IPS-18c (cell line): ENCODE results near the gene EXOC3.
"Not testable (repeated sequence)": the region's sequence is repeated elsewhere in the genome, so short reads cannot be mapped to it uniquely, and the experiment has no call there.

Experiments used
- H3K4me3 ChIP-seq: 2 replicates; pipeline ENCODE4 v1.7.0; 2013; ENCODE audit warnings: low read depth, mild to moderate bottlenecking, low read length, moderate library complexity; ENCODE audit not compliant: insufficient read depth
- H3K9me3 ChIP-seq: one replicate; pipeline ENCODE4 v1.6.1; 2013; ENCODE audit warnings: mild to moderate bottlenecking, low read length, moderate library complexity; ENCODE audit not compliant: control insufficient read depth, insufficient read depth

EXOC3 gene

GRCh38 chr5:497090-497700 is 54.2 kb downstream of the EXOC3 start:
- no peak overlapping the region for H3K4me3 ChIP-seq
- no peaks in the 10 kb centered on the region for H3K9me3 ChIP-seq

DNA sequence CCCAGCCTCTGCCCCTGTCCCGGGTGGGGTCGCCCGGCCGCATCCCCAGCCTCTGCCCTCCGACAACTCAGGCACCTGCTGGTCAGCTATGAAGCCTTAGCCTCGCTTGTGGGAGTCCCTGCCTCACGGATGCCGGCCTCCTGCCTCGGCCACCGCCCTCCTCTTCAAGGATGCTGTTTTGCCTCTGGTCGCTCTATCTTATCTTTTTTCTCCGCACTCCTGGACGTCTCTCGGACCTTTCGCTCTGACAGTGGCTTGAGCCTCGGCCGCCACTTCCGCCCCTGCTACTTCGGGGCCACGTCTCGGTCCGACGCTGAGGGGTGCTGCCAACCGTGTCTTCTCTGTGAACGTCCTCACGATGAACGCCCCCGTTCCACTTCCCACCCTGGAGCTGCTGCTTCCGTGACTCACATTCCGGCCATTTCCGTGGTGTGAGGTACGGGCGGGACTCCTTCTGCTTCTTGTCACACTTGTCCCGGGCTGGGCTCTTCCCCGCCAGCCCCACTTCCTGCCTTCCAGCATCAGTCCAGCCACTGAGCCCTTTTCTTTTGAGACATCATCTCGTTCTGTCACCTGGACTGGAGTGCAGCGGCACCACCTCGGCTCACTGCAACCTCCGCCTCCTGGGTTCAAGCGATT is 55.0 kb downstream of the EXOC3 start:
- Histone ChIP-seq H3K4me3 (no peak overlapping the region), H3K9me3 (no peaks in the 10 kb centered on the region)

DNA sequence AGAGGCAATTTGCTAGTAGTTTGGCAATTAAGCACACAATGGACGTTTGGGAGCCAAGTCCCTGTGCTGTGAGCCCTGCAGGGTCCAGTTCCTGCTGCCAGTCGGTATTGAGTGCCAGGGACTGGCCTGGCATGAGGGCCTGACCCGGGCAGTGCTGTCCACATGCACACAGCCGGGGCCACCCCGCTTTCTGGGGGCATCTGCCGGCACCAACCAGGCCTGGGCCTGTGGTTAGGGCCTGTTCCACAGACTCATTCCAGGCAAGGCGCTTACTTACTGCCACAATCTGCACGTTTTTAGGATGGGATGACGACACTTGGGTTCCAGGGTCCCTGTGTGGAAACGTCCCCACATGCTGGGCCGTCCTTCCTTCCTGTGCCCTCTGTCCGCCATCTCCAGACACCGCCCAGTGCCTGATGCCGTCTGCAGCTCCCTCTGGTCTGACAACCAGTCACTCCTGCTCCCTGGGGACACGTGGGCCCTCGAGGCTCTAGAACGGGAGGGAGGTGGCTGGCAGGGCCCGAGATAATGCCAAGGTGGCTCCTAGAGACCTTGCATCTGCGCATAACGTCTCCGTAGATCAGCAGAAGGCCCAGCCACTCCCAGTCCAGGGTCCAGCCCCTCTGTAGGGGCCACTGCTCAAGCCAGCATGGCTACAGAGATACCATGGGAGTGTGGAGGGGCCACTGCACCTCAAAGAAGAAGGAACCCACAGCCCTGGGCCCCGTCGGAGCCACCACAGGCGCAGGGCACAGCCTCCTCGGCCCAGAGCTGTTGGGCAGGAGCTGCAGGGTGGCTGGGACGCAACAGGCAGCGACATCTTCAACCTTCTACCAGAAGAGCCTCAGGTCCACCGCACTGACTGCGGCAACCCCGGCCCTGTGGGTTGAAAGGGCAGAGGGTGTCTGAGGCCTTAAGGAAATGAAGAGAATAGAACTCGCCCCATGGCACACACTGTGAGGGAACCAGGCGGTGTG is 56.5 kb downstream of the EXOC3 start:
- H3K4me3 ChIP-seq, result no peak overlapping the region
- H3K9me3 ChIP-seq, result no peaks in the 10 kb centered on the region

- H3K4me3 ChIP-seq, result no peak overlapping the region
Observed at GRCh38 chr5:500491-500890, 57.5 kb downstream of the EXOC3 start.

GRCh38 chr5:501105-501830 is 58.3 kb downstream of the EXOC3 start:
- Histone ChIP-seq H3K4me3 (no peak overlapping the region), H3K9me3 (no peaks in the 10 kb centered on the region)

More at GRCh38 chr5:500491-500890, 57.5 kb downstream of the EXOC3 start:
- no peaks in the 10 kb centered on the region for H3K9me3 ChIP-seq

DNA sequence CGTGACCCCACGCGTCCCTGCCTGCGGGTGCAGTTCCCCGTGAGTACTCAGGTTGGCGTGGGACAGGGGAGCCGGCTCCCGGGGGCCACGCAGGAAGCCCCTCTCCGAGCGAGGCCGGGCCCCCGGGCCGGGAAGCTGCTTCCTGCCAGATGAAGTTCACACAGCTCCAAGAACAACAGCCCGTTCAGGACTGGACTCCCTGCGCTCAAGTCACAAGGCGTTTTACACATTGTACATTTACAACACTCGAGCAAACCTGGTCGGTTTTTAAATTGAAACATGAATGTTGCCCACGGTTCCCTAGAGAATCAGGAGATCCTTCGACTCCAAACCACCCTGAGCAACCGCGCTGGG is 58.8 kb downstream of the EXOC3 start:
- H3K9me3 ChIP-seq, result no peaks in the 10 kb centered on the region
- no peak overlapping the region for H3K4me3 ChIP-seq

GRCh38 chr5:502325-503079 is 59.5 kb downstream of the EXOC3 start:
- Histone ChIP-seq H3K4me3 (no peak overlapping the region), H3K9me3 (no peaks in the 10 kb centered on the region)

DNA sequence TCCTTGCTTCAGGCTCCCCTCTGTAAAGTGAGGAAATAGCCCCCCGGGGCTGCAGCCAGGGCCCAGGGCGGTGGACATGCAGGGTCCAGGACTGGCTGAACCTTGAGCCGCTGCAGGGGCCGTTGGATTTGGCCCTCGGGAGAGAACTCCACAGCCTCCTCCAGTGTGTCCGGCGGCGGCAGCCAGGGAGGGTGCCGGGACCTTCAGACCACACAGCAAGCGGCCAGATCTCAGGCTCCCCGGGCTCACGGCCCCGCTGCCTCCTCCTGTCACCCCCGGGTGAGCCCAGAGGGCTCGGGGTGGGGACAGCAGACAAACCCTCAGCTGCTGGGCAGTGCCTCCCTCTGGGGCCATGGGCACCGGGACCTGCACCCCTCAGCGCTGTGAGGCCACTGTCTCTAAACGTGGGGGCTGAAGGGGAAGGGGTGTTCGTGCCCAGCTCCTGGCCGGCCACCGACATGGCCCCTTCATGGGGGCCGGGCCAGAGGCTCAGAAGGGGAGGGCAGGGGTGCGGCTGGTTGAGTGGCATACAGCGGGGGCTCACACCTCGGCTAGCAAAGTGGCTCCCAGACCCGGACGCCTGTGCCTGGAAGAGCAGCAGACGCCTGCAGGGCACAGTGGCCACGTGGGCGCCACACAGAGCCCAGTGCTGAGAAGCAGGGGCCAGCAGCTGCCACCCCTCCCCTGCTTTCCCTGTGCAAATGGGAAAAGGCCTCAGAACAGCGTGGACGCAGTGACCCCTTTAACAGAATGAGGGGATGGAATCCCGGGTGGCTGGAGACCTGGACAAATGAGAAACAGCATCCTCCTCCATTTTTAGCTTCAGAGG is 61.6 kb downstream of the EXOC3 start:
- H3K9me3 ChIP-seq, result no peaks in the 10 kb centered on the region
- no peak overlapping the region for H3K4me3 ChIP-seq

DNA sequence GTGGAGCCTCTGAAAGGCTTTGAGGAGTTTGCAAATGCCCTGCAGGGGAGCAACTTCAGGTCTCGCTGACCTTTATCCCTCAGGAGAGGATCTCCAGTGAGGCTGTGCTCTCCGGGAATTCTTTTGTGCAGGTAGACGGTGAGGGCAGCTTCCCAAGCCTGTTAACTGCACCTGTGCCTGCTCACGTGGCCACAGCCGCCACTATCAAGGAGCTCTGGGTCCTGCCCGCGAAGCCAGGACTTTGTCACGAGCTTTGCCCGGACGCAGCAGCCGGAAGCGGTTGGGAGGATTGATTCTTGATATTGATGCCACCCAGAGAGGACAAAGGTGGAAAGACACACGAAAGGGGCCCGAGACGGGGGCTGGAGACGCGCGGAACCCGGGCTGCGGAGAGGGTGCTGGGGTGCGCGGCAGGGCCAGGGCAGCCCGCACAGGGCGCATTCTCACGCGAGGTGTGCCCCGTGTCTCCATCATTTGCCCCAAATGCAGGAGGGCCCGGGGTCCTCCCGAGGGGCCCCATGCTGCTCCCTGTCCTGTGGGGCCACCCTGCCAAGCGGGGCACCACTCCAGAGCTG is 63.1 kb downstream of the EXOC3 start:
- Histone ChIP-seq H3K9me3 (no peaks in the 10 kb centered on the region), H3K4me3 (no peak overlapping the region)

DNA sequence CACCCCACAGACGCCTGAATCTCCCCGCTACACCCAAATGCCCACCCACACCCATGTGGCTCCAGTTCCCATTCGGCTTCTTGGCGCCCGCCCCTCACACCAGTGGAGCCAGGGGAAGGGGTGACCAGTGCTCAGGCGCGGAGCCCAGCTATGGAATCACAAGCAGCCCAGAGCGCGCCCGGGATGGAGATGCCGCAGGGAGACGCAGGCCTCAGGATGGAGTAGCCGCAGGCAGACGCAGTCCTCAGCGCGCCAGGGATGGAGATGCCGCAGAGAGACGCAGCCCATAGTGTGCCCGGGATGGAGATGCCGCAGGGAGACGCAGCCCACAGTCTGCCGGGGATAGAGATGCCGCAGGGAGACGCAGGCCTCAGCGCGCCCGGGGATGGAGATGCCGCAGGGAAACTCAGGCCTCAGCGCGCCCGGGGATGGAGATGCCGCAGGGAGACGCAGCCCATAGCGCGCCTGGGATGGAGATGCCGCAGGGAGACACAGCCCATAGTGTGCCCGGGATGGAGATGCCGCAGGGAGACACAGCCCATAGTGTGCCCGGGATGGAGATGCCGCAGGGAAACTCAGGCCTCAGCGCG is 65.1 kb downstream of the EXOC3 start:
- not testable (repeated sequence) for H3K4me3 ChIP-seq, H3K9me3 ChIP-seq

DNA sequence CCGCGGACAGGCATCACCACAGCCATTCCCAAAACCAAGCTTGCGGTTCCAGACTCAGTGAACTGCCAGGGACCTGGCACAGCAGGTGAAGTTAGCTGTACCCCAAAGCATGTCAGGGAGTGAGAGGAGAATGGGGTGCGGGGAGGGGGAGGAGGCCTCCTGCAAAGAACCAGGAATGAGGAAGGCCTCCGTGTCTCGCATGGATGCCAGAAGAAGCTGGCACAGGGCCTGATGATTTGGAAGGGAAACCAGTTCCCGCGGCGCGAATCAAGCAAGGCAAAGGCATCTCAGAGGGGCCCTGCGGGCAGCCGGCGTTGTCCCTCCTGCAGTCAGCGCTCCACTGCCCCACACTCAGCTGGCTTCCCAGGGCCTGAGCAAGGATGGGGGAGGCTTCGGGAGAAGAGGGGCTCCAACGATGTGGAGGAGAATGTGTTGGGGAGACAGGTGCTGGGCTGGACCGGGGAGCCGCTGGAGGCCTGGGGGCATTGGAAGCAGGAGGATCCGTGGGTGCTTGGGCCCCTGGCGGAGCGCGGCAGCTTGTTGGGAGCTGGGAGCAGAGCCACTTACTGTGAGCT is 66.7 kb downstream of the EXOC3 start:
- no peak overlapping the region for H3K4me3 ChIP-seq
- no peaks in the 10 kb centered on the region for H3K9me3 ChIP-seq

GRCh38 chr5:510521-510920 is 67.5 kb downstream of the EXOC3 start:
- H3K9me3 ChIP-seq, result no peaks in the 10 kb centered on the region
- H3K4me3 ChIP-seq, result no peak overlapping the region

DNA sequence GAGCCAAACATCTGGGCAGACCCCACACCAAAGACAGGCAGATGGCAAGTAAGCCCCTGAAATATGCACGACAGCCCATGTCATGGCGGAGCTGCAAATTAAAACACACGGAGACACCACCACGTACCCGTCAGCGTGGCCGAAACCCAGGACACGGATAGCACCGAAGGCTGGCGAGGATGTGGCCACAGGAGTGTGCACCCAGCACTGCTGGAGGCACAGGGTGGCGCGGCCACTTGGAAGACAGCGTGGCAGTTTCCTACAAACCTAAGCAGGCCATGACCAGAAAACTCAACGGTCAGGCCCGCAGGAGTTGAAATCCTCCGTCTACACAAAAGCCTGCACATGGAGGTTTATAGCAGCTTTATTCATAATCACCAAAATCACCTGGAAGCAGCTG is 68.5 kb downstream of the EXOC3 start:
- Histone ChIP-seq H3K9me3 (no peaks in the 10 kb centered on the region), H3K4me3 (no peak overlapping the region)

- Histone ChIP-seq H3K4me3 (no peak overlapping the region), H3K9me3 (peaks cover 3% of the 10 kb centered on the region)
Observed at GRCh38 chr5:513216-514100, 70.5 kb downstream of the EXOC3 start.
